Breast epithelium (tissue), 3 donors: Measurements from ENCODE around the gene WWC2.

Source experiments
- POLR2A ChIP-seq: fragments of 450-650 bp; IDR thresholded peaks from one replicate; pipeline ENCODE4 v1.6.1; 2016; ENCODE audit warnings: antibody characterized with exemption, mild to moderate bottlenecking, moderate library complexity
- POLR2AphosphoS5 ChIP-seq, 3 donors: sonication (generic); formaldehyde crosslinking; IDR thresholded peaks; one replicate each; pipeline ENCODE4 v1.6.1; 2017; ENCODE audit warnings: antibody characterized with exemption in 3 of 3
- TF ChIP-seq, protein P1 (sequence below), 3 donors: fragments of 450-650 bp; IDR thresholded peaks; one replicate each; pipeline ENCODE4 v1.5.1; 2016 to 2017; ENCODE audit warnings: antibody characterized with exemption in 3 of 3, mild to moderate bottlenecking in 3 of 3, moderate library complexity in 3 of 3

DNA sequence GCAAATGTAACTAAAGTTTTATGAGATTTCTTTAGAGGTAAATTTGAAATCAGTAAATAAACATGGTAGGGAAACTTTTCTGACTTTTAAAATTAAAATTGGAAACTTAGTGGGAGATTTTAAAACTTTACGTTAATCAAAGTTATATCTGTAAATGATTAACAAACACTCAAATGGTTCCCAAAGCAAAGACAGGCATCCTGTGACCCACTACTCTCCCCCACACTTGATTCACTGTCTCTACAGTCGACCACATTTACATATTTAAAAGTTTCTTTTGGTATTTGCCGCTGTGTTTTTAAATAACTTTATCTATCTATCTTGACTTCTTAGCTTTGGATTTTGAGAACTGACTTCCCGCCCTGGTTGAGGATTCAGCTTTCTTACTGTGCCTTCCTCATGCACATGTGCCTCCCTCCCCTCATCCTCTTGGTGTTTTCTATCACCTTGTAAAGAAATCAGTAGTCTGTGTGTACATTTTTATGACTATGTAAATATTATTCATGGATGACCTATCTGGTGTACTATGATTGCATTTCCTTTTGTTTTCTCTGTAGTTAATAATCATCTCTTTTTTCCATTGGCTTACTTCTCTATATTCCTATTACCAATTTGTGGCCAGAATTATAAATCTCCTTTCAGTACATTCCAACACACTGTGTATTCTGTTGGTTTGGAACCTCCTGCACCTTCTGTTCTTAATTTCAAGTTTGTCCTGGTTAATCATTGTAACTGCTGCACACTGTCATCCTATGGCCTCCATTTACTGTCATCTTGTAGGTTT is 72.6 kb downstream of the WWC2 start:
- TF ChIP-seq POLR2AphosphoS5 (IDR thresholded peaks at IDR 0.05): no peak
- TF ChIP-seq, protein P1, sequence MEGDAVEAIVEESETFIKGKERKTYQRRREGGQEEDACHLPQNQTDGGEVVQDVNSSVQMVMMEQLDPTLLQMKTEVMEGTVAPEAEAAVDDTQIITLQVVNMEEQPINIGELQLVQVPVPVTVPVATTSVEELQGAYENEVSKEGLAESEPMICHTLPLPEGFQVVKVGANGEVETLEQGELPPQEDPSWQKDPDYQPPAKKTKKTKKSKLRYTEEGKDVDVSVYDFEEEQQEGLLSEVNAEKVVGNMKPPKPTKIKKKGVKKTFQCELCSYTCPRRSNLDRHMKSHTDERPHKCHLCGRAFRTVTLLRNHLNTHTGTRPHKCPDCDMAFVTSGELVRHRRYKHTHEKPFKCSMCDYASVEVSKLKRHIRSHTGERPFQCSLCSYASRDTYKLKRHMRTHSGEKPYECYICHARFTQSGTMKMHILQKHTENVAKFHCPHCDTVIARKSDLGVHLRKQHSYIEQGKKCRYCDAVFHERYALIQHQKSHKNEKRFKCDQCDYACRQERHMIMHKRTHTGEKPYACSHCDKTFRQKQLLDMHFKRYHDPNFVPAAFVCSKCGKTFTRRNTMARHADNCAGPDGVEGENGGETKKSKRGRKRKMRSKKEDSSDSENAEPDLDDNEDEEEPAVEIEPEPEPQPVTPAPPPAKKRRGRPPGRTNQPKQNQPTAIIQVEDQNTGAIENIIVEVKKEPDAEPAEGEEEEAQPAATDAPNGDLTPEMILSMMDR (IDR thresholded peaks at IDR 0.05): no peak
- TF ChIP-seq POLR2A: no peak
